NCI-H1092 treated with DMSO at 0.1 percent for 48 hours (cell line): ENCODE results near the gene GLB1L3.
"Not testable (repeated sequence)": the region's sequence is repeated elsewhere in the genome, so short reads cannot be mapped to it uniquely, and the experiment has no call there.

Experiments
- DNase-seq: peaks from one replicate; lab custom pipeline; 2025; lab: John Stamatoyannopoulos, UW

GLB1L3 gene

DNA sequence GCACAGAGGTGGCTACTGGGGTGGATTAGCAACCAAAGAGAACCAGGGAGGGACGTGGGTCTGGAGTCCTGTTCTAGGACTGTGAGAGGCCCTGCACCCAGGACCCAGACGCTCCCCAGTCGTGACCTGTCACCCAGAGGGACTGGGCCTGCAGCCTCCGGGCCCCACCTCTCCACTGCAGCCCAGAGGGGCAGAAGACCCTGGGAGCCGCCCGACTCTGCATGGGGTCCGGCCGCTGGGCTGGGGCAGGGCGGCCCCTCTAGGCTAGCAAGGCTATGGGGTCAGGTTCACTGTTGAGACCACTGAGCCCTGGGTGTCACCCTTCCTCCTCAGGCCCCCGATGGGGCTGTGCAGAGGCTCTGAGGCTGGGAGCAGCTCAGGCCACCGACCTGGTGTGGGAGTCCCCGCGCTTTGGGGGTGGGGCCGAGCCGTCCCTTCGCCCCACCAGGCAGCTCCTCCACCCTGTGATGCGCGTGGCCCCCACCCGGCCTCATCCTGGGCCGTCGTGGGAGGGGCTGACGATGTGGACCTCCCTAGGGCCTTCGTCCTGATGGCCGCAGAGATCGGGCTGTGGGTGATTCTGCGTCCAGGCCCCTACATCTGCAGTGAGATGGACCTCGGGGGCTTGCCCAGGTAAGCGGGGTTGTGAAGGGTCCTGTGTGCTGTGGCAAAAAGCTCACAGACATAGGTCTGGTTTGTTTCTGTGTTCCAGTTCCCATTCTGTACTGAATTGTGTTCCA, 68.5 kb downstream of the GLB1L3 start:
- not testable (repeated sequence) for DNase-seq

- no peak for DNase-seq
These were observed 69.0 kb downstream of the GLB1L3 start for GRCh38 chr11:134345237-134345550.

- DNase-seq = no peak
These were observed 70.2 kb downstream of the GLB1L3 start for GRCh38 chr11:134346101-134346975.

GRCh38 chr11:134346976-134347350, 70.8 kb downstream of the GLB1L3 start:
- no peak for DNase-seq

GRCh38 chr11:134347441-134347840, 71.3 kb downstream of the GLB1L3 start:
- no peak for DNase-seq

GRCh38 chr11:134349109-134349801, 73.1 kb downstream of the GLB1L3 start:
- no peak for DNase-seq

DNA sequence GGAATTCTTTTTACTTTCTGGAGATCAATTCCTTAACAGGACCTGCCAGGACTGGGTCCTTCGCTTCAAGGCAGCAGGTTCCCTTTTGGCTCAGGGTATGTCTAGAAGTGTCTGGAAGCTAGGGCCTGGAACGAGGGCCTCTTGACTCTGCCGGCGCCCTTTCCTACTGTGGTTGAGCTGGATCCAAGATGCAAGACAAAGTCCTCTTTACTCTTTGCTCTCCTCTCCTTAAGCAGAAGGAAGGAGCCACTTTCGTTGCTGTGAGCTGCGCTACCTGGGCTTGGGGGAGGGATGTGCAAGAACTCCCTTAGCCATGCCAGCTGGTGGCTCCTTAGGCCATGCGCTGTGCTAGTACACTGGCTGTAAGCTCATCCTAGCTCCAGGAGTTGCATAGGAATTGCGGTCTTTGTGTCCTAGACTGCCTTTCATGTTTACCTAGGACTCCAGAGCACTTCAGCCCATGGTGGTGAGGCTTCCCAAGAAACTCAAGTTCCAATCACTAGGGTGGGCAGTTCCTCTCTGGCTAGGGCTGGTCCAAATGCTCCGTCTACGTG, 73.7 kb downstream of the GLB1L3 start:
- DNase-seq = no peak

- no peak for DNase-seq
These were observed 74.2 kb downstream of the GLB1L3 start for GRCh38 chr11:134350381-134350780.

GRCh38 chr11:134352111-134352510, 75.9 kb downstream of the GLB1L3 start:
- DNase-seq = no peak

- no peak for DNase-seq
These were observed 79.0 kb downstream of the GLB1L3 start for GRCh38 chr11:134355136-134355535.

DNA sequence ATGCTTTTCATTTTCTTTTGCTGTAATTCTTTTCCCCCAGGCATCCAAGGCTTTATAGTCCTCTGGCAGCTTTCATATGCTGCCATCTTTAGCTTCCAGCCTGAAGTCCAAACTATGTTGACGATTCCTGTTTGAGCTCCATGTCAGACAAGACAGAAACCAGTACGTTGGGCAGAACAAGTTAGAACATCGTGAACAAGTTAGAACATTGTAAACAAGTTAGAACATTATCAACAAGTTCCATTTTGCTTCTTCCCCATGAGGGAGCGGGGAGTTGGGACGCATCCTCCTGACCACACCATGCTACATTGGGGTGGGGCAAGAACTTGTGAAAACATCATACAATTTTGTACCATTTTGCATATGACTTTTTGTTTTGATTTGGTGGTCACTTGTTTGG, 79.5 kb downstream of the GLB1L3 start:
- DNase-seq = no peak

DNA sequence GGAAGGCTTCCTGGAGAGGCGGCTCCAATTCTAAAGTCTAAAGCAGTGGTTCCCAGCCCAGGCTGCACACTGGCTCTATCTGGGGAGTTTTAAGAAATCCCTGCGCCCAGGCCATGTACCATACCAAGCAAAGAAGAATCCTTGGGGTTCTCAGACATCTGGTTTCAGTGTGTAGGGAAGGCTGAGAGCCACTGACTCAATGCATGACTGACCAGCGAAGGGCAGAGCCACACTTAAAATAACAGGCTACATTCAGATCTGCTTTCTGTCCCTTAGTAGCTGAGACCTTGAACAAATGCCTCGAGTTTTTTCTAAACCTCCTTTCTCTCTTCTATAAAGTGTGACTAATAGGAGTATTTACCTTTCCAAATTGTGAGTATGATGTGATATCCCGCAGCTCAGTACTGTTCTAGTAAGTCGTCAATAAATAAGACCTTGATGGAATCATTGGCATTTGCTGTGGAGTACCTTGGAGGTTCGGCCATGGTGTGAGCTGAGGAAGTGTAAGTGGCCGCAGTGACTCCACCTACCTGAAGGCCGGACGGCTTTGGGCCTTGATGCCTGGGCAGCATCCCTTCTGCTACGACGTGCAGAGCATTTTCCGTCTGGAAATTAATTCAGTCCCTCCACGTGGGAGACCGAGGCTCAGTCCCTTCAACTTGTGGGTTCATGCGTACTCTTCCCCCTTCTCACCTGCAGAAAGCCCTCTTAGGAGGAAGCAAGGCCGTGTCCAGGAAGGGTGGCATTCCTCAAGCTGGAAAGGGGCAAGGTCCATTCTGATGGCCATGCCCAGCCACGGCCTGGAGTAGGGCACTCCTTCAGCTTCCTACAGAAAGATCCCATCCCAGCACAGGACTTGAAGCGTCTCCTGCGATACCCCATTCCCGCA, 80.7 kb downstream of the GLB1L3 start:
- no peak for DNase-seq

GRCh38 chr11:134357545-134357839, 81.3 kb downstream of the GLB1L3 start:
- DNase-seq = no peak

DNA sequence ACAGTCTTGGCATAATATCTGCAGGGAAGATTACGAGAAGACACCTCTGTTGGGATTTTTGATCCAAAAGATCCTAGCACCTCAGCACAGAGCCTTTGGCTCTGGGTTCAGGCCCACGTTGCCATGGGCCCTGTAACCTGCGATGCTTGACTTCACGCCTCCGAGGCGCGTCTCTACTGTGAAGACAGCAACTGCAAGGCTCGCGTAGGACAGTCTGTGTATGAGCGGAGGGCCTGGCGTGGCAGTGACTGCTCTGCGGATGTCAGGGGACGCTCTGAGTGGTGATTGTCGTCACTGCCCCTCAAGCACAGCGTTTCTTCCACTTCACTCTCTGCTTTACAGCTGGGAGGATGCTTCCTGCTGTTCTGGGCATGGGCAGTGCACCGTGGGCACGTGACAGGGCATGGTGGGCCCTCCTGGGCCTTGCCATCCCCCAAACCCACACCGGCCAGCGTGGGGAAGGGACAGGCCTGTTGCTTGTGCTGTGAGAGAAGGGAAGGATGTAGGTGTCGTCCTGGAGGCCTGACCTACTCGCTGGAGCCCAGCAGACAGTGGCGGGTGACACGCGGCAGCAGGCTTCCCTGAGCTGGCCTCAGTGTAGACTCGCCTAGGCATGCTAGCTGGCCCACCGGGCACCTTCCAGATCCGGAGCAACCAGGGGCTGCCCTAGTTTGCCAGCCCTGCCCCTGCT, 82.1 kb downstream of the GLB1L3 start:
- no peak for DNase-seq

GRCh38 chr11:134358856-134359490, 82.8 kb downstream of the GLB1L3 start:
- no peak for DNase-seq

- no peak for DNase-seq
These were observed 83.5 kb downstream of the GLB1L3 start for GRCh38 chr11:134359646-134360045.

DNA sequence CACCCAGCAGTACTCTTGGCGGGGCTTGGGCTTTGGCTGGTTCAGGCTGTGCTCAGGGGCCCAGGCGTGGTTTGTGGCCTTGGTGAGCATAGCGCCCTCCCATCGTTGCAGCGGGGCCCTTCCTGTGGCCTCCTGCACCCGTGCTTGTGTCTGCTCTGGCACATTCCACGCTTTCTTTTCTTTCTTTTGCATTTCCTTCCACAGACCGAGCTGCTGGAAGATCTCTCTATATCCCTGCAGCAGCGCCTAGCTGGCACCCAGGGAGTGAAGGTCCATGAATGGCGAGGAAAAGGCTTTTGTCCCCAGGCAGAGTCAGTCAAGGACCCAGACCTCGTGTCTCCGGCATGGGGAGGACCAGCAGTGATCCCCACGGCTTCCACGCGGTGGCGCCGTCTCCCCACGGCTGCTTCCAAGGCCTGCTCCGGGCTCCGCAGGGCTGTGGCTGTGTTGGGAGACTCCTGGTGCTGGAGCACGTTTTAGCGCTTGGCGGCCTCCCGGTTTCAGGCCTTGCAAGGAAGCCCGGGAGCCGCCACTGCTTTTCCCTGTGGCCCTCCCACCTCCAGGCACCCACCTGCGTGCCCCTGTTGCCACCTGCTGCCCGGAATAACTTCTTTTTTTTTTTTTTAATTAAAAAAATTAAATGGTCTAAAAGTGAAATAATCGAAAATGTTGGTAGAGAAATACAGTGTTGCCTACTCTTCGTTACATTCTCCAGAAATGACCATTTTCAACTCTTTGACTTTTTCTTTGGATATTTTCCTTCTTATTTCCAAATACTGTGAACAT, 84.1 kb downstream of the GLB1L3 start:
- DNase-seq = peak; percentile 89

DNA sequence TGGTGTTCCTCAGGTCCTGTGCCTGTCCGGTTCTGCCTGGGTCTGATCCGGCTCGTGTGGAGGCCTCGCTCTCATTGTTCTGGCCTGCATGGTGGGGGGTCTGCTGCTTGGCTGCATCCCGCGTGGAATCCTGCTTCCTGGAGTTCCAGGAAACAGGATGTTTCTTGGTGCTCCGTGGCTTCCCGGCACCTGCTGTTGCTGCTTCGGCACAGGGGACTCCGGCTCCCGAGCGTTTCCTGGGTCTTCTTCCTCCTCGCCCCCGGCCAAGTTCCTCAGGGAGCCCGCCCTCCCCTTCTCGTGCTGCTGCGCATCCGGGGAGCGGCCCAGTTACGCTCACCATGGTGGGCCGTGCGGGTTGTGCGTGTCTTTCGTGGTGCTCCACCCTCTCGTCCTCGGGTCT, 85.5 kb downstream of the GLB1L3 start:
- no peak for DNase-seq

GRCh38 chr11:134362192-134362901, 86.2 kb downstream of the GLB1L3 start:
- no peak for DNase-seq
